CD4-positive, CD25-positive, alpha-beta regulatory T cell (primary cell): Measurements from ENCODE around the gene CHCHD3. TPM values are rescaled to one million over a fixed set of nuclear protein-coding genes. Genes with fewer than 3 reads are reported as not detected.
A peak's percentile ranks its signal among the peaks of the same experiment; 100 is the strongest.

ENCODE experiments used
- ATAC-seq, 2 donors: fragments of 150-1000 bp; cut with Tn5 transposase; one replicate each; pipeline ENCODE4 v1.10.0; 2021; ENCODE audit warnings: low read depth in 2 of 2, moderate number of reproducible peaks in 2 of 2, moderate library complexity in 1 of 2
- DNase-seq, 3 donors: peaks; one replicate each; pipeline versions ENCODE4 v3.0.0 to v3.0.0-alpha.2; 2012 to 2022; ENCODE audit warnings: mixed read lengths in 1 of 3
- H3K27ac ChIP-seq: one replicate; pipeline ENCODE4 v1.7.0; 2013; ENCODE audit warnings: mild to moderate bottlenecking, low read length; ENCODE audit not compliant: insufficient read depth, poor library complexity, severe bottlenecking
- H3K27me3 ChIP-seq: one replicate; pipeline ENCODE4 v1.7.0; 2013; ENCODE audit warnings: low read length; ENCODE audit not compliant: control insufficient read depth, insufficient read depth
- H3K36me3 ChIP-seq: one replicate; pipeline ENCODE4 v1.7.0; 2013; ENCODE audit warnings: mild to moderate bottlenecking, low read length, moderate library complexity; ENCODE audit not compliant: control insufficient read depth, insufficient read depth
- H3K4me1 ChIP-seq: 2 replicates; pipeline ENCODE4 v1.7.0; 2013; ENCODE audit warnings: mild to moderate bottlenecking, low read length; ENCODE audit not compliant: insufficient read depth, control insufficient read depth, poor library complexity, severe bottlenecking
- H3K4me3 ChIP-seq: one replicate; pipeline ENCODE4 v1.7.0; 2013; ENCODE audit warnings: low read depth, mild to moderate bottlenecking, low read length, moderate library complexity
- H3K9me3 ChIP-seq, 2 experiments: 1 replicate in 1 of 2; 2 replicates in 1 of 2; pipeline ENCODE4 v1.7.0; 2013; ENCODE audit warnings: low read length in 2 of 2, mild to moderate bottlenecking in 1 of 2, moderate library complexity in 1 of 2; ENCODE audit not compliant: control insufficient read depth in 2 of 2
- H3K27ac Mint-ChIP-seq, 3 donors: one replicate each; pipeline ENCODE4 v1.8.0; 2020 to 2022; ENCODE audit warnings: mild to moderate bottlenecking in 3 of 3, mixed read lengths in 3 of 3, moderate library complexity in 2 of 3
- H3K27me3 Mint-ChIP-seq: one replicate; pipeline ENCODE4 v1.8.0; 2022; ENCODE audit warnings: mild to moderate bottlenecking, mixed read lengths
- H3K36me3 Mint-ChIP-seq: one replicate; pipeline ENCODE4 v1.8.0; 2020; ENCODE audit warnings: mixed read lengths
- H3K4me1 Mint-ChIP-seq, 4 donors: one replicate each; pipeline ENCODE4 v1.8.0; 2020 to 2022; ENCODE audit warnings: mixed read lengths in 4 of 4, mild to moderate bottlenecking in 1 of 4
- H3K4me3 Mint-ChIP-seq, 4 donors: one replicate each; pipeline ENCODE4 v1.8.0; 2020 to 2022; ENCODE audit warnings: mild to moderate bottlenecking in 4 of 4, mixed read lengths in 4 of 4, moderate library complexity in 3 of 4
- H3K9me3 Mint-ChIP-seq, 7 donors: one replicate each; pipeline ENCODE4 v1.8.0; 2020 to 2022; ENCODE audit warnings: mixed read lengths in 7 of 7, mild to moderate bottlenecking in 3 of 7, moderate library complexity in 2 of 7
- polyA plus RNA-seq, 4 donors: library from polyadenylated mRNA; unstranded; fragments of 300-500 nt; fragmentation: Illumina TruSeq; gene quantifications; one replicate each; pipeline ENCODE4 v1.2.3, GENCODE V29; 2021
- total RNA-seq: library from RNA; stranded (reverse); gene quantifications from one replicate; pipeline ENCODE4 v1.2.3, GENCODE V29; 2022

Gene CHCHD3
- total and polyA plus RNA-seq, 5 donors from 2014 or later: 31.5 to 63.2 (median 43.3) TPM

DNA sequence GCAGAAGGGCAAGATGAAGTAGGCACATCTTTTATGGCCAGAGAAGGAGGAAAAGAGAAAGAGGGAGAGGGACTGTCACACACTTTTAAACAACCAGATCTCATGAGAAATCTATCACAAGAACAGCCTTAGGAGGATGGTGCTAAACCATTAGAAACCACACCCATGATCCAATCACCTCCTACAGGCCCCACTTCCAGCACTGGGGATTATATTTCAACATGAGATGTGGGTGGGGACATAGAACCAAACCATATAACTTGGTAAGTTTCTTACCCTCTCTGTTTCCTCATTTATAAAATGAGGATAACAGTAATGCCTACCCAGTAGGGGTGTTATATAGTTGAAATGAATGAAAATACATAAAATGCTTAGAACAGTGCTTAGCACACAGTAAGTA lies 66.0 kb downstream of the CHCHD3 start:
- H3K27me3 ChIP-seq: no peaks in the 10 kb centered on the region
- peaks cover 4 to 18% (median 13%) of the 10 kb centered on the region in 4 donors for H3K4me1 Mint-ChIP-seq
- H3K4me3 Mint-ChIP-seq: no peak overlapping the region
- DNase-seq (no peak), ATAC-seq (no peak)
- H3K4me1 ChIP-seq: no peaks in the 10 kb centered on the region
- H3K4me3 ChIP-seq: no peak overlapping the region
- no peaks in the 10 kb centered on the region for H3K27me3 Mint-ChIP-seq
- H3K36me3 Mint-ChIP-seq: peaks cover 16% of the 10 kb centered on the region
- peaks cover 7% of the 10 kb centered on the region for H3K36me3 ChIP-seq
- H3K27ac Mint-ChIP-seq: no peak overlapping the region
- peaks cover 0 to 2% (median 0%) of the 10 kb centered on the region in 7 donors for H3K9me3 Mint-ChIP-seq
- H3K9me3 ChIP-seq: no peaks in the 10 kb centered on the region
- H3K27ac ChIP-seq: no peak overlapping the region

DNA sequence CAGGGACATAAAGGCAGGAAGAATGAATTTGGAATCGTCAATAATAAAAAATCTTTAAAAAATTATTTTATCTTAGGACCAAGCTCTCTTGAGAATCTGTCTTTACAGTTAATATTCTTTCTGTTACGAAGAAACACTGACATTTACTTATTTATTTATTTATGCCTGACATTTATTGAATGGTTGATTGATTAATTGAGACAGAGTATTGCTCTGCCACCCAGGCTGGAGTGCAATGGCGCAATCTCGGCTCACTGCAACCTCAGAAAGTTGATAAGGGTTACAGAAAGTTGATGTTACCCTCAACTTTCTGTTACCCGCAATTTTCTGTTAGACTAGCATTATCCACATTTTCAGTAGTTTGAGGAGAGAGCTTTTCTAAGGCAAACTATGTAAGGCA lies 70.1 kb downstream of the CHCHD3 start:
- H3K9me3 ChIP-seq: peaks cover 5 to 7% of the 10 kb centered on the region in 2 experiments
- H3K27me3 ChIP-seq: no peaks in the 10 kb centered on the region
- ATAC-seq (no peak), DNase-seq (no peak)
- H3K4me3 Mint-ChIP-seq: no peak overlapping the region
- no peaks in the 10 kb centered on the region for H3K4me1 ChIP-seq
- no peak overlapping the region for H3K27ac ChIP-seq
- H3K9me3 Mint-ChIP-seq: peaks cover 0 to 6% (median 5%) of the 10 kb centered on the region in 7 donors
- no peaks in the 10 kb centered on the region for H3K27me3 Mint-ChIP-seq
- H3K27ac Mint-ChIP-seq: peak overlapping the region in 1 of 3 donors; percentile 13
- no peak overlapping the region for H3K4me3 ChIP-seq
- peaks cover 2% of the 10 kb centered on the region for H3K36me3 ChIP-seq
- peaks cover 11 to 18% (median 17%) of the 10 kb centered on the region in 4 donors for H3K4me1 Mint-ChIP-seq
- peaks cover 38% of the 10 kb centered on the region for H3K36me3 Mint-ChIP-seq

DNA sequence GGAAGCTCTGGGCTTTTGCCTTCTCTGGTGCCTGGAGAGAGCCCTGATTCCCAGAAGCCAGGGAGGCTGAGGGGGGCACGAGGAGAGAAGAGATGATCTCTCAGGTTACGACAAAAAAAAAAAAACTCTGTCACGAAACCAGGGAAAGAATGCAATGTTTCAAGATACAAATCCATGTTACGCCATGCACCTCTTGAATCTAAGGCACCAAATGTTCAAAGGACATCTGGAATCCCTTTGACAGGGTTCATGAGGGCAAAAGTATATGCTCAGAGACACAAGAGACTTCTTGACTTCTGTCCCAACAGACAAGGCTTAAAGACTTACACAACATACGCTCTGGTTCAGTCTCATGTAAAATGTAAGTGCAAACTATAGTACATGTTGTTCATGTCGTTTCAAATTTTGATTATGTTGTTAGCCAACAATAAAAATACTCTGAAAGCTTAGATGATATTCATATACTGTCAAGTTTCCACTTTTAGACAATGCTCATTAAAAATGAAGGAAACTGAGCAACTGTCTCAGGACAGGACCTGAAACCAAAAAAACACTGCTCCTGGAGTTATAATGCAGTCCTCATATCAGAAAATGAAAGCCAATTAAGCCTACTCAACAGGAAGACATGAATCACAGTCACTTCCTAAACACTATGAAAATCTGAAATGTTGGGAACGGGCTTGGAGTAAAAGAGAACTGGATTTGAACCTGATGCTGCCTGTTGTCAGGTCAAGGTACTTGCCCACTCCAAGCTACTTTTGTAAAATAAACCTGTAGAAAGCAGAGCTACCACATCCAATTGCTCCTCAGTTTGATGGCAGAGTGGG lies 72.3 kb downstream of the CHCHD3 start:
- ATAC-seq (no peak), DNase-seq (no peak)
- Histone ChIP-seq H3K36me3 (peaks cover under 1% of the 10 kb centered on the region), H3K4me3 (no peak overlapping the region), H3K9me3 (peaks cover 10 to 11% of the 10 kb centered on the region in 2 experiments), H3K27ac (no peak overlapping the region), H3K4me1 (no peaks in the 10 kb centered on the region), H3K27me3 (no peaks in the 10 kb centered on the region)
- Mint-ChIP-seq H3K4me1 (peaks cover 7 to 20% (median 14%) of the 10 kb centered on the region in 4 donors), H3K27ac (peak overlapping the region in 1 of 3 donors; percentile 31), H3K4me3 (no peak overlapping the region), H3K9me3 (peaks cover 0 to 12% (median 5%) of the 10 kb centered on the region in 7 donors), H3K27me3 (no peaks in the 10 kb centered on the region), H3K36me3 (peaks cover 42% of the 10 kb centered on the region)

DNA sequence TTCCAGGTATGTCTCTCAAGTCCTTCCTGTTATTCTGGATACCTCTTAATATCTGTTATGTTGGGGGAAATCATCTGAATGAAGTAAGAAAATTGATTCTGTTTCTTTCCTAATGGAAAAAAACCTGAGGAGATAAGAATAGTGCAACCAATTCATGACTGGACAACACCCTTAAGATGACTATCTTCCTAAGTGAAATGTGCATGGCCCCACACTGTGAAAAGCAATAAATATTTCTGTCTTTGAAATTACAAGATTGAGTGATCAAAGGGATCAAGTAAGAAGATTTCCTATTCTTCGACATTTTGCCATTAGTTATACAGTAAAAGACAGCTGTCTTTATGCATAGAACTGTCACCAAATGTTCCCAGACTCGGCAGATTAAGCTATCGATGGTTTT lies 73.9 kb downstream of the CHCHD3 start:
- DNase-seq (no peak), ATAC-seq (no peak)
- H3K27me3 Mint-ChIP-seq: no peaks in the 10 kb centered on the region
- Histone ChIP-seq H3K4me1 (no peaks in the 10 kb centered on the region), H3K4me3 (no peak overlapping the region), H3K27me3 (no peaks in the 10 kb centered on the region), H3K36me3 (no peaks in the 10 kb centered on the region), H3K27ac (no peak overlapping the region), H3K9me3 (peaks cover 10 to 11% of the 10 kb centered on the region in 2 experiments)
- H3K4me1 Mint-ChIP-seq: peaks cover 14 to 22% (median 20%) of the 10 kb centered on the region in 4 donors
- no peak overlapping the region for H3K27ac Mint-ChIP-seq
- H3K4me3 Mint-ChIP-seq: peak overlapping the region in 1 of 4 donors; percentile 47
- peaks cover 0 to 13% (median 5%) of the 10 kb centered on the region in 7 donors for H3K9me3 Mint-ChIP-seq
- peaks cover 46% of the 10 kb centered on the region for H3K36me3 Mint-ChIP-seq

DNA sequence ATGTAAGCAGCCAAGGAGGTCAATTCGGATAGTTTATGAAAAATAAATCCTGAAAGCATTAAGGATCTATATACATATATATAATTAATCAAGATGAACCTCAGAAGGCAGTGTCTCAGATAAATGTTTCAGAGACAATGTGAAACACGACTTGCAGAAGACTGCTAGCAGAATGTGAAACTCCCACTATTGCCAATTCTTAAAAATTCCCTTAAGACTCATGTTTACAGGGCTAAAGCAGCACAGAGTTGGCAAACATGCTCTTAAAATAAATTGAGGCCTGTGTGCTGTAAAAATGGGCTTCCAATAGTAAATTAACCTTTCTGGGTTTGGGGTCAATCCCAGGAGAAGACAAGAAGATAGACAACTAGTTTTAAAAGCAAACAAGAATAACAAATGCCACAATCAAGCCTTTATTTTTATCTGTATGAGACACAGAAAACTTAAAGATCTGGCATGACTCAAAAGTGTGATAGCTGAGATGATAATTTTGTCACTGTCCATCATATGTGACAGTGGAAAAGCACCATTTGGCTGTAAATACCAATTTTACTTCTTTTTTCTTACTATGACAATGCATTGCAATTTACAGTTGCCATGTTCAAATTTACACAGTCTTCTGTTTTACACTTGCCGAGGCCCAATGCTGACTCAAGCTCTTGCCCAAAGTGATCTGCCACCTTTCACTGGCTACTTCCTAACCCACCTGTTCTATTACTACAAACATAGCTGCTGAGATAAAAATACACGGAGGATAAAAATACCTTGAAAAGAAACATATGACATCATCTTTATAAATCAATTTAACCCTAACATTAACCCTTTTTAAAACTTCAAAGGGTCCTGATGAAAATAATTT lies 78.6 kb downstream of the CHCHD3 start:
- Histone ChIP-seq H3K4me3 (no peak overlapping the region), H3K36me3 (no peaks in the 10 kb centered on the region), H3K27me3 (no peaks in the 10 kb centered on the region), H3K27ac (no peak overlapping the region), H3K4me1 (no peaks in the 10 kb centered on the region), H3K9me3 (peaks cover 10 to 11% of the 10 kb centered on the region in 2 experiments)
- Mint-ChIP-seq H3K4me1 (peaks cover 4 to 36% (median 29%) of the 10 kb centered on the region in 4 donors), H3K4me3 (no peak overlapping the region), H3K36me3 (peaks cover 28% of the 10 kb centered on the region), H3K27ac (no peak overlapping the region), H3K27me3 (no peaks in the 10 kb centered on the region), H3K9me3 (peaks cover 0 to 13% (median 4%) of the 10 kb centered on the region in 7 donors)
- DNase-seq: no peak
- no peak for ATAC-seq

DNA sequence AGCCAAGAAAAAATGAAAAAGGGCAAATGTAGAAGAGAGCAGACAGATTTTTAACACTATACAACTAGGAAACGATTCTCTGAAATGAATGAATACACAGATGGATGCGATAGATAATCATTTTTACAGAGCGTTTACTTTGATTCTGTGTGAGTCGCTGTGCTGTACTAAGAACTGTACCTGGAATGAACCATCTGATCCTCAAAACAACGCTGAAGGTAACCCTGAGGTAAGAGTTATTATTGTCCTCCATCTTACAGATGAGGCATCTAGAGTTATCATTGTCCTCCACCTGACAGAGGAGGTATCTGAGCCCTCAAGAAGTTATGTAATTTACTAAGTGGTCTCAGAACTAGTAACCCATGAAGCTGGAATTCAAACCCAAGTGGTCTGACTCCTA lies 80.2 kb downstream of the CHCHD3 start:
- no peaks in the 10 kb centered on the region for H3K27me3 Mint-ChIP-seq
- H3K27ac ChIP-seq: no peak overlapping the region
- peak overlapping the region in 1 of 3 donors; percentile 14 for H3K27ac Mint-ChIP-seq
- H3K4me3 Mint-ChIP-seq: no peak overlapping the region
- H3K27me3 ChIP-seq: no peaks in the 10 kb centered on the region
- H3K9me3 ChIP-seq: peaks cover 4 to 5% of the 10 kb centered on the region in 2 experiments
- peaks cover 0 to 8% (median 2%) of the 10 kb centered on the region in 7 donors for H3K9me3 Mint-ChIP-seq
- peaks cover 16% of the 10 kb centered on the region for H3K36me3 Mint-ChIP-seq
- H3K4me1 ChIP-seq: no peaks in the 10 kb centered on the region
- ATAC-seq: no peak
- peak in 1 of 3 donors; percentile 17 for DNase-seq
- no peaks in the 10 kb centered on the region for H3K36me3 ChIP-seq
- no peak overlapping the region for H3K4me3 ChIP-seq
- peaks cover 10 to 34% (median 23%) of the 10 kb centered on the region in 4 donors for H3K4me1 Mint-ChIP-seq

DNA sequence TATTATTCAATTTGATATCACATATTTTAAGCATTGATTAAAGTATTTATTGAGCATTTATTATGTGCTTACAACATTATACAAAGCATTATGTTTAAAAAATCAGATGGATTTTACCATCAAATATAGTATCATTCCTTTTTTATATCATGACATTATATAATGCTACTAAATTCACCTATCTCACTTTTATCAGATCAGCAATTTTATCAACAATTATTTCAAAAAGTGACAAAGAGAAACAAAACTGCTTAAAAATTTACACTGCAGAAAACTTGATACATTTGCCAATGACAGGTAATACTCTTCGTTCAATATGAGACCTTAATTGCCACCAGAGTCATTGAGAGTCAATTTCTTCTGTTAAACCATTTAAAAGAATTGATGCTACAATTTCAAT lies 82.0 kb downstream of the CHCHD3 start:
- ATAC-seq (no peak), DNase-seq (no peak)
- no peak overlapping the region for H3K4me3 Mint-ChIP-seq
- Histone ChIP-seq H3K9me3 (no peaks in the 10 kb centered on the region), H3K27me3 (no peaks in the 10 kb centered on the region), H3K4me1 (no peaks in the 10 kb centered on the region), H3K27ac (no peak overlapping the region), H3K4me3 (no peak overlapping the region), H3K36me3 (no peaks in the 10 kb centered on the region)
- H3K27ac Mint-ChIP-seq: no peak overlapping the region
- no peaks in the 10 kb centered on the region for H3K27me3 Mint-ChIP-seq
- peaks cover 0 to 4% (median 2%) of the 10 kb centered on the region in 7 donors for H3K9me3 Mint-ChIP-seq
- H3K4me1 Mint-ChIP-seq: peaks cover 10 to 42% (median 25%) of the 10 kb centered on the region in 4 donors
- peaks cover 8% of the 10 kb centered on the region for H3K36me3 Mint-ChIP-seq
